GM19438 (cell line): Measurements from ENCODE around the gene DCPS.
"Not testable (repeated sequence)": the region's sequence is repeated elsewhere in the genome, so short reads cannot be mapped to it uniquely, and the experiment has no call there.

Experiments used
- ATAC-seq: cut with Tn5 transposase; IDR thresholded peaks from one replicate; pipeline ENCODE4 v1.9.1; 2021; ENCODE audit warnings: low read depth; ENCODE audit not compliant: unreplicated experiment

Gene DCPS

GRCh38 chr11:126303623-126304456 lies at the start of gene DCPS:
Gene DCPS (plus strand): TSS chr11:126304060. CDS start chr11:126304081, 21 bp downstream.
- peak; percentile 90 for ATAC-seq

GRCh38 chr11:126254819-126255218 lies 49.0 kb upstream of the DCPS start:
- no peak for ATAC-seq

- not testable (repeated sequence) for ATAC-seq
These were observed 48.4 kb upstream of the DCPS start for GRCh38 chr11:126255507-126255906.

GRCh38 chr11:126256216-126256615 lies 47.6 kb upstream of the DCPS start:
- no peak for ATAC-seq

- no peak for ATAC-seq
These were observed 46.7 kb upstream of the DCPS start for GRCh38 chr11:126257144-126257543.

GRCh38 chr11:126257764-126258163 lies 46.1 kb upstream of the DCPS start:
- ATAC-seq = no peak

GRCh38 chr11:126262216-126262615 lies 41.6 kb upstream of the DCPS start:
- ATAC-seq = no peak

- no peak for ATAC-seq
These were observed 40.4 kb upstream of the DCPS start for GRCh38 chr11:126263489-126263888.

GRCh38 chr11:126265811-126266210 lies 38.0 kb upstream of the DCPS start:
- no peak for ATAC-seq

- ATAC-seq = no peak
These were observed 36.2 kb upstream of the DCPS start for GRCh38 chr11:126267650-126268049.

GRCh38 chr11:126268361-126268707 lies 35.5 kb upstream of the DCPS start:
- peak; percentile 4 for ATAC-seq

GRCh38 chr11:126268708-126269579 lies 34.9 kb upstream of the DCPS start, which contains the start of the genes FOXRED1 and SRPRA:
Gene FOXRED1 (plus strand): TSS chr11:126269154. CDS start chr11:126269207, 53 bp downstream.
Gene SRPRA (minus strand): TSS chr11:126268895. CDS start chr11:126268804, 91 bp downstream.
- peak; percentile 99 for ATAC-seq

- ATAC-seq = no peak
These were observed 26.5 kb upstream of the DCPS start for GRCh38 chr11:126277322-126277721.

- no peak for ATAC-seq
These were observed 26.1 kb upstream of the DCPS start for GRCh38 chr11:126277780-126278179.

- no peak for ATAC-seq
These were observed 24.7 kb upstream of the DCPS start for GRCh38 chr11:126279191-126279590.

- ATAC-seq = no peak
These were observed 23.3 kb upstream of the DCPS start for GRCh38 chr11:126280595-126280994.

GRCh38 chr11:126281245-126281644 lies 22.6 kb upstream of the DCPS start:
- ATAC-seq = no peak

GRCh38 chr11:126281666-126282175 lies 22.1 kb upstream of the DCPS start:
- ATAC-seq = no peak

- peak; percentile 21 for ATAC-seq
These were observed 21.5 kb upstream of the DCPS start for GRCh38 chr11:126282361-126282735.

- ATAC-seq = peak; percentile 60
These were observed 20.9 kb upstream of the DCPS start, which contains the start of gene TIRAP for GRCh38 chr11:126282736-126283591. Gene TIRAP (plus strand): TSS chr11:126283093. CDS start chr11:126290895, 7,802 bp downstream.
